Measurements from ENCODE around the gene NANOS2.
"Not testable (repeated sequence)": the region's sequence is repeated elsewhere in the genome, so short reads cannot be mapped to it uniquely, and the experiment has no call there.

Gene NANOS2

GRCh38 chr19:45874620-45874966, 40.0 kb downstream of the NANOS2 start:
- no peak for DNase-seq (ENCODE audit: low read depth)

- no peak for DNase-seq (ENCODE audit: low read depth)
These were observed 41.3 kb downstream of the NANOS2 start for GRCh38 chr19:45873219-45873772.

DNA sequence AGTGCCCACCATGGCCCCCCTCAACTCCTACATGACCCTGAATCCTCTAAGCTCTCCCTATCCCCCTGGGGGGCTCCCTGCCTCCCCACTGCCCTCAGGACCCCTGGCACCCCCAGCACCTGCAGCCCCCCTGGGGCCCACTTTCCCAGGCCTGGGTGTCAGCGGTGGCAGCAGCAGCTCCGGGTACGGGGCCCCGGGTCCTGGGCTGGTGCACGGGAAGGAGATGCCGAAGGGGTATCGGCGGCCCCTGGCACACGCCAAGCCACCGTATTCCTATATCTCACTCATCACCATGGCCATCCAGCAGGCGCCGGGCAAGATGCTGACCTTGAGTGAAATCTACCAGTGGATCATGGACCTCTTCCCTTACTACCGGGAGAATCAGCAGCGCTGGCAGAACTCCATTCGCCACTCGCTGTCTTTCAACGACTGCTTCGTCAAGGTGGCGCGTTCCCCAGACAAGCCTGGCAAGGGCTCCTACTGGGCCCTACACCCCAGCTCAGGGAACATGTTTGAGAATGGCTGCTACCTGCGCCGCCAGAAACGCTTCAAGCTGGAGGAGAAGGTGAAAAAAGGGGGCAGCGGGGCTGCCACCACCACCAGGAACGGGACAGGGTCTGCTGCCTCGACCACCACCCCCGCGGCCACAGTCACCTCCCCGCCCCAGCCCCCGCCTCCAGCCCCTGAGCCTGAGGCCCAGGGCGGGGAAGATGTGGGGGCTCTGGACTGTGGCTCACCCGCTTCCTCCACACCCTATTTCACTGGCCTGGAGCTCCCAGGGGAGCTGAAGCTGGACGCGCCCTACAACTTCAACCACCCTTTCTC, 42.3 kb downstream of the NANOS2 start:
- no peak for DNase-seq (ENCODE audit: low read depth)

- no peak for DNase-seq (ENCODE audit: low read depth)
These were observed 43.8 kb downstream of the NANOS2 start for GRCh38 chr19:45870798-45871197.

GRCh38 chr19:45867241-45867640, 47.3 kb downstream of the NANOS2 start:
- not testable (repeated sequence) for DNase-seq (ENCODE audit: low read depth)

DNA sequence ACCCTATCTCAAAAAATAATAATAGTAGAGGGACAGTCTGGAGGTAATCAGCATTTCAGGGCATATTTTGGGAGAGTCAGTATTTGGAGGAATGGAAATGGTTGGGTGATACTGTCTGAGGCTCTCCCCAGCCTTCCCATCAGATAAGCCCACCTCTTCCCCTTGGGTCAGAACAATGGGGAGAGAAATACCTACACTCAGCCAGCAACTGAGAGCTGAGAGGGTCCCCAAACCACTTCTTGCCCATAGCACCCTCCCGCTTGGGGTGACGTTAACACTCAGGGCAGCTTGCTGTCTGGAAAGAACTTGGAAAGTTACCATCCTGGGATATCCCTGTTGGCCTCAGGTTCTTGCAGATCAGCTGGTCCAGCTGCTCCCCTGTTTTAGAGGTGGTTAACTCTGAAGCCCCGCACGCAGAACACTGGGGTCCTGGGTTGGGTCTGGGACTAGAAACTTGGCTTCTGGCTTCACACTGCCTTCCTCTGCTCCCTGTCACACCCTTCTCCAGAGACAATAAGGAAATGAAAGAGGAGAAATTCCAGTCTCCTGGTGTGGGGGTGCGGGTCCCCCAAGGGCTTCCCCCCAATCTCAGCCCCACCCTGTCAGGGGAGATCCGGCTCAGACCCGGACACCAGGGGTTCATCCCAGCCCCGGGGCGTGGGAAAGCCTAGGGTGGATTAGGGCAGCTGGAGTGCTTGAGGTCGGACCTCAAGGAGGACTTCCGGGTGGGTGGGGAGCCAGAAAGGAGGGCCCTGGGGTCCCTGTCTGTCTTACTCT, 48.0 kb downstream of the NANOS2 start:
- DNase-seq (ENCODE audit: low read depth): no peak

DNA sequence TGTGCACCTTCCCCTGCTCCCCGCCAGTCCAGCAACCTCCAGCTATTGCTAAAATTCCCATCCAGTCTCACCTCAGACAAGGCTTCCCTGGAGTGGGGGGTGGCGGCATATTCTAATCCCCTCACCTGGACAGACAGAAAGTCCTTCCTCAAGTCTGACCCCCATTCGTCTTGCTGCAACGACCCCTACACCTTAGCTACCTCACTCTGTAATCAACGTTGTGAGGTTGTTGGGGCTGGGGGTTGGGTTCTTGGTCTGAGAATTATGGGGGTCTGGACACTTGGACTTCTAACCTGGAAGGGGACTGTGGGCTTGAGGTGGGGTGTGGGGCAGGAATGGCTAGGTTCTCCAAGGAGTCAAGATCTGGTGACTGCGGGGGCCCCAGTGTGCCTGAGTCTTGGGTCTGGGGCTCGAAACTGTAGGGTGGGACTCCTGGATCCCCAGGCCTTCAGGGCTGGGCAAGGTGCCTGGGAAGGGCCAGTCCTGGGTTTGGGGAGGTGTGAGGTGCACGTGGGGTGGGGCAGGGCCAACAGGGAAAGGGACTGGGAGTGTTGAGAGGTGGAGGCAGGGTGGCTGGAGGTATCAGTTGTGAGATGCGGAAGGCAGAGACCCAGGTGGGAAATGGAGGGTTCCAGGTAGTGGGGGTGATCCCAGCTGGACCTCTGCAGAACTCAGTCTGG, 49.2 kb downstream of the NANOS2 start:
- no peak for DNase-seq (ENCODE audit: low read depth)

DNA sequence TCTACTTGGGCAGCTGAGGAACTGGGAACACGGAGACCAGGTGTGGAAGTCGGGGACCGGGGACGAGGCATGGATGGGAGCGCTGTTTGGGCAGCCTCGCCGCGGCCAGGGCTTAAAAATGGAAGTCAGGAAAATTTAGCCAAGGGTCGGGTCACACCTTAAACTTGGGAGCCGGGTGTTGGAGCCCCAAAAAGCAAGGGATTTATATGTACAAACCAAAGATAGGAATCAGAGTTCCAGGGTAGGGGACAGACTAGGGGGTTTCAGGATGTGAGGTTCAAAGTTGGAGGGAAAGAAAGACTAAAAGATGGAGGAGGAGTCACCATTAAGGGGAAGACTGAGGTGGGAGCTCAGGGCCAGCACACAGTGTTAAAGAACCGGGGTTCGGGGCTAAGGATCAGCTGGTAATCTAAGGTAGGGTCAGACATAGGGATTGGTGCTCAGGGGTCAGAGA, 49.9 kb downstream of the NANOS2 start:
- DNase-seq (ENCODE audit: low read depth): no peak

GRCh38 chr19:45863840-45864628, 50.5 kb downstream of the NANOS2 start, which contains the start of gene FOXA3:
TSS of gene FOXA3 (plus strand) at chr19:45864326. CDS start at chr19:45864457, 131 bp downstream.
- no peak for DNase-seq (ENCODE audit: low read depth)

DNA sequence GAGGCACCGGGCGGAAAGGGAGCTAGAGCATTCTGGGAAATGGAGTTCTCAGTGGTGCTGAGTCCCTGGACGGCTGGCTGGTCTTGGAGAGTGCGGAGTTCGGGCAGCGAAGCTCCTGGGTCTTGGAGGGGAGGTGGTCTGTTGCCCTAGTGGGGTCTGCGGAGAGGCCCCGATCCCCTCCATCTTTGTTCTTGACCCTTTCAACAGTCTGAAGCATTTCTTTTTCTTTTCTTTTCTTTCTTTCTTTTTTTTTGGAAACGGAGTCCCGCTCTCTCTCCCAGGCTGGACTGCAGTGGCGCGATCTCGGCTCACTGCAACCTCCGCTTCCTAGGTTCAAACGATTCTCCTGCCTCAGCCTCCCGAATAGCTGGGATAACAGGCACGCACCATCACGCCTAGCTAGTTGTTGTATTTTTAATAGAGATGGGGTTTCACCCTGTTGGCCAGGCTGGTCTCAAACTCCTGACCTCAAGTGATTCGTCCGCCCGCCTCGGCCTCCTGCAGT, 51.2 kb downstream of the NANOS2 start:
- DNase-seq (ENCODE audit: low read depth): no peak
